GM21786 (cell line): ENCODE results near the gene SLC36A2.
"Not testable (repeated sequence)": the region's sequence is repeated elsewhere in the genome, so short reads cannot be mapped to it uniquely, and the experiment has no call there.

Source experiments
- ATAC-seq: cut with Tn5 transposase; IDR thresholded peaks from one replicate; pipeline ENCODE4 v1.9.1; 2021; ENCODE audit not compliant: unreplicated experiment

SLC36A2 gene

DNA sequence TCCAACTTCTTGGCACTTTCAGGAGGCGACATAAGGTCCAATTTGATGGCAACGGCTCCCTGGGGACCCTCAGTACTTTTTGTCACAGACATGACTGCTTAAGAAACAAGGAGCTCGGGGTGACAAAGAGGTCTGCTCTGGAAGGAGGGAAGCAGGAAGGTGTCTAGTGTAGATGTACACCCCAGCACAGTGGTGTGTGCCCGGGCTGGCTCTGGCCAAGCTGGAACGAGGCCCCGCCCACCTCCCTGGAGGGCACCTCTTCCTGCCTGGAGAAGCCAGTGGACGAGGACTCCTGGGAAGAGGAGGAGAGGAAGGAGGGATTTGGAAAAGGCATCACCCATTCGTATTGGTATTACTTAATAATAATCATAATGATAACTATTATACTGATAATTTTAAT, at the start of gene SLC36A2:
SLC36A2 (minus strand) TSS at position 191 of the 400 bp plus-strand sequence; CDS start at position 92, 99 bp downstream.
- ATAC-seq, result no peak

DNA sequence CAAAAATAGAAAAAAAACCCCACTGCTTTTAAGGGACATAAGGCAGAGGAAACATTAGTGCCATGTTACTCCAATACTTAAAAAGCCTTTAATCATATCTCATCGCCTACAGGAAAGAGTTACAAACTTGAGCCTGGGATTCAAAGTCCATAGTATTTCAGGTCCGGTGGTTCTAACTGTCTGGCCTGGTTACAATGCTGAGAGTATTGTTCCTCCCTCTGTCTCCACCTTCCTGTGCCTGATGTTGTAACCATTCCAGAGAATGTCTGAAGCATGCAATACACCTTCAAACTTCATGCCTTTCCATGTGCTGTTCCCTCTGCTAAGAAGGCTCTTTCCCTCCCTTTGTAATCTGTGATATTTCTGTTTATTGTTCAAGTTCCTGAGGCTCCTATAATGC, 41.6 kb upstream of the SLC36A2 start:
- ATAC-seq, result no peak

DNA sequence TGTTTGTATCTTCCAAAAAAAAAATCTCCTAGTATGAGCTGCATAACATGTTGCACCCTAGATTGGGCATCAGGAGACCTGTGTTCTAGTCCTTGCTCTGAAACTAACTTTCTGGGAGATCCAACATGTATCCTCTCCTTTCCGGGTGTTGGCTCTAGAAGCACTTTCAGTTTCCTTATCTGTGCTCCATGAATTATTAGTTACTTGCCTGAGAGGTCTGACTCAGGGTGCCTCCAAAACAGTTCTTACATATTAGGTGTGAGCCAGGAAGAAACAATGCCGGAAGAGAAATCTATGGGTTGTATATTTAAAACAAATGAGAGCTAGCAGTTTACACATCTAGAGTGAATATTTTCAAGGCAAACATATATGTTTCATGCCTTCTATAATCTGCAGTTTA, 36.7 kb upstream of the SLC36A2 start:
- no peak for ATAC-seq

DNA sequence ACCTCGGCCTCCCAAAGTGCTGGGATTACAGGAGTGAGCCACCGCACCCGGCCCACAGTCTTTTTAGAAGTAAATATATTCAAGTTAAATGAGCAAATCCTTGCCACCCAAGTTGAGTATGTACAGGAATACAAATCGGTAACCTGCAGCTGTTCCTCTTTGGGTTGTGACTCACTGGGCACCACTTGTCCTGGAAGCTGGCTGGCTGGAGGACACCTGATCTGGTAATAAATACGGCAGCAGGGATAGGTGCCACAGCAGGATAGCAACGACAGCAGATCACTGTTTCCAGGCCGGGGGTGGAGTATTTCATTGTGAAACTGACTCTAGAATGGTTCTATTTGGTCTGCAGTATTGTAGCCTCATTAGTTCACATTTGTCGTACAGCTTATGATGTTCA, 35.7 kb upstream of the SLC36A2 start:
- ATAC-seq, result no peak

DNA sequence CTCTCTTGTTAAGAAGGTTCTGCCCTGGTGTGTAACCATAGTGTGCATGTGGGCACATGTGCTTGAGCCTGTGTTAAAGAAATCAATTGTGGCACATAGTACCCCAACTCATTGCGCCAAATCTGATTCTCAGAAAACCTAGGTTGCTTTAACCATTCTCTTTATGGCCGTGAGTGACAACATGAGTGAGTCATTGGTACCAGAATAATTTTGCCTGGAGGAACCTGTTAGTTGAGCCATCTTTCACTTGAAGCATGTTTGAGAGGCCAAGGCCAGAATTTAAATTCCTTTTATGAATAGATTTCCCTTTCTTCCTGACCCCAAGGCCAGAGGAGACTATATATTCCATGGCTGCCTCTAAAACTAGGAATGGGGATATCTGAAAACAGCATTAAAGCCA, 35.2 kb upstream of the SLC36A2 start:
- no peak for ATAC-seq

DNA sequence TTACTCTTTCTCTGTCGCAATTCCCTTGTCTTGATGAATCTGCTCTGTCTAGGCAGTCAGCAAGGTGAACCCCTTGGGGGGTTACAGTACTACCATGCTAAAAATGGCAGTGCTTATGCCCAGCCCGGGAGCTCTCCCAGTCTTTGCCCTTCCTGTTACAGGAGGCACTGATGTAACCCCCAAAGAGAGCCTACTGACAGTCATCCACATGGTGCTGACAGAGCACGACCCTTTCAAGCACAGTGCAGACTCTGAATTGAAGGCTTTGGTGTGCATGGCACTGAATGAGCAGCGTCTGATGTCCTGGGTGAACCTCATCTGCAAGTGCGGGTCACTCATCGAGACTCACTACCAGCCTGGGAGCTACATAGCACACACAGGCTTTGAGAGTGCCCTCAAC, 34.5 kb upstream of the SLC36A2 start:
- no peak for ATAC-seq

DNA sequence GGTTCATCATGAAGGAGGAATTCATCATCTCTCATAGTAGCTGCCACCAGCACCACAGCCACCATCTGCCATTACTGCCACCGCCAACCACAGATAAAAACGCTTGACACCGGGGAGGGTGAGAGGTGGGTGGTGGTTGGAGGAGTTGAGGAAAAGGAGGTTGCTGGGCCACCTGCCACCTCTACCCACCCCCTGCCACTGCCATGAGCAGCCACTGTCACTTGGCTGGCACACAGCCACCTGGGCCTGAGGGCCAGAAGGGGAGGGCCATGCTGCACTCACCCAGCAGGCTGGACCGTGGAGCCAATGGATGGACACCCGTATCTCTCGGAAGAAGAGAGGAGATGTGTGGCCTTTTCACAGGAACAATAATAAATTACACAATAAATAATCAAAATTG, 31.3 kb upstream of the SLC36A2 start:
- no peak for ATAC-seq

DNA sequence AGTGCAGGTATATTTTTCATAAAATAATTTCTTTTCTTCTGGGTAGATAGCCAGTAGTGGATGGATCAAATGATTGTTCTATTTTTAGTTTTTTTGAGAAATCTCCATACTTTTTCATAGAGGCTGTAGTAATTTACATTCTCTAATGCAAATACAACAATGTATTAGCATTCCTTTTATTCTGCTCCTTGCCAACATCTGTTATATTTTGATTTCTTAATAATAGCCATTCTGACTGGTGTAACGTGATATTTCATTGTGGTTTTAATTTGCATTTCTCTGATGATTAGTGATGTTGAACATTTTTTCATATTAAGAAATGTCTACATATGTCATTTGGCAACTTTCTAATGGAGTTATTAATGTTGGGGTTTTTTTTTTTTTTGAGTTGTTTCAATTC, 27.2 kb upstream of the SLC36A2 start:
- no peak for ATAC-seq

DNA sequence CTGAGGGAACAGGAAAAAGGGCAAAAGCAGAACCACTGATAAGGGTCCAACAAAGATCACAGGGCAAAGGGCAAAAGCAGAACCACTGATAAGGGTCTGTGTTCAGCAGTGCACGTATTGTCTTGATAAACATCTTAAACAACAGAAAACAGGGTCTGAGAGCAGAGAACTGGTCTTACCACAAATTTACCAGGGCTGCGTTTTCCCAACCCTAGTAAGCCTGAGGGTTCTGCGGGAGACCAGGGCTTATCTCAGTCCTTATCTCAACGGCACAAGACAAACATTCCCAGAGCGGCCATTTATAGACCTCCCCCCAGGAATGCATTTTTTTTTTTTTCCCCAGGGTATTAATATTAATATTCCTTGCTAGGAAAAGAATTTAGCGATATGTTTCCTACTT, 19.7 kb upstream of the SLC36A2 start:
- not testable (repeated sequence) for ATAC-seq

DNA sequence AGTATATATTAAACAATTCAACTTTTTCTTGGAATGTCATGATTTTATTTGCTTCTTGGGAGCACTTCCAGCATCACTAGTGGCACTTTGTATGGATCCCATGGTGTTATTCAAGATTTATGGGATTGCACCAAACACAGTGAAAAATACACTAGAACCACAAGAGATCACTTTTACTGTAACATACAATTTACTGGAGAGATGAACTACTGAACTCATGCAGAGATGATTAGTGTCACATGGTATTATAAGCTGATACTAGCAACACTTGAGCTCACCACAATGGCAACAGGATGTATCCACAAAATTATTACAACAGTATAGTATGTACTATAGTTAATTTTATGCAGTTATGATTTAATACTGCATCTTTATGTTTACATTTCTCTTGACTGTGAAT, 16.3 kb upstream of the SLC36A2 start:
- no peak for ATAC-seq

DNA sequence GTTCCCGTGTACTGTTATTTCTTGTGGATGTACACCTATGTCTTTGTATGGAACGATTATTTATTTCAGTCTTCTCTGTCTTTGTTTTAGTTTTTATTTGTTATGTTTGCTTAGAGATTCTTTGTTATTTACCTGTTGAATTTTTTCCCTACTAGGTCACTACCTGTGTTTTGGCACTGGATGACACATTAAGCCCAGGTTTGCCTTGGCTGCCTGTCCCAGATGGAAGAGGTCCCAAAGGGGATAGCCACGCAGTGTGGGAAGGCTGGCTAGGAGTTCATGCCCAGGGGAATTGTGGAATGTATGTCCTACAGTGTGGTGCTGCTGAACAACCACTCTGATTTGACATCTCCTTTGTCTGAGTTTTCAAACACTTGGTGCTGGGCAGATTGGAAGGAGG, 15.6 kb upstream of the SLC36A2 start:
- ATAC-seq, result no peak

DNA sequence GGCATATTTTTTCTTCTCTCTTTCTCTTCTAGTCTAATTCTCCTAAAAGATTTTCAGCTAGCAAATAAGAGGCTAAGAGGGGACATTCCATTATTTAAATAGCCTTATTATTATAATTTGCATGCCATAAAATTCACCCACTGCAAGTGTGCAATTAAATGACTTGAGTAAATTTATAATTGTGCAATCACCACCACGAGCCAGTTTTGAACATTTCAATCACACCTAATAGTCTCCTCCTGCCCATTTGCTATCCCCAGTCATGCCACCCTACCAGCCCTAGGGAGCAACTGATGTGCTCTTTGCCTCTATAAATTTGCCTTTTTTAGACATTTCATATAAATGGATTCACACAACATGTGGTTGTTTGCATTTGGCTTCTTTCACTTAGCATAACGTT, 12.0 kb upstream of the SLC36A2 start:
- ATAC-seq, result no peak

DNA sequence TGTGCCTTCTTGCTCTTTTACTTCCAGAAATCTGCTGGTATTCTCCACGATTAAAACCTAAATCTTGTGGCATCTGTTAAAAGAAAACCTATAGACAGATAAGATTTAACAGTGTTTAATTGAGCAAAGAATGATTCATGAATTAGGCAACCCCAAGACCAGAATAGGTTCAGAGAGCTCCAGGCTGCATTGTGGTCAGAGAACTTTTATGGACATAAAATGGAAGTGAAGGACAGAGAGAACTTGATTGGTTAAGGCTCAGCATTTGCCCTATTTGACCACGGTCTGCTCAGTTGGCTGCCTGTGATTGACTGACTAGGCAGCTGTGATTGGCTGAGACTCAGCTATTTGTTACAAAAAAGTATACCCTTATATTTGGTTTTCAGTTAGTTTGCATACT, 10.4 kb upstream of the SLC36A2 start:
- no peak for ATAC-seq

DNA sequence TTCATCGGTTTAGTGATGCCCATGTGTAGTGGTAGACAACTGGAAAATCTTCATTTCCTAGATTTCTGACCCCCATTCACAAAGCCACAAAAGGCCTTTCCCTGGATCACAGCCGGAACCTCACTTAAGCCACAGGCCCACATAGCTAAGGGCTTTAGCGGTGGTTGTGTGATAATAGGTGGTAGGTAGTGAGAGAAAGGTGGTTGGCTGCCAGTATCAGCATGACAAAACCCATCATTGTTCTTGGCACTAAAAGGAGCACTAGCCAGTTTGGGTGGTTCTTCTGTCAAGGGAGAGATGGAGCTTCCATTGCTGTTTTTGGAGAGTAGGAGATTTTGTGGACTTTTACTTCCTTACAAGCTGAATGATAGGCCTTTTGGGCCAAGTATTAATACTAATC, 9.7 kb upstream of the SLC36A2 start:
- ATAC-seq, result no peak

DNA sequence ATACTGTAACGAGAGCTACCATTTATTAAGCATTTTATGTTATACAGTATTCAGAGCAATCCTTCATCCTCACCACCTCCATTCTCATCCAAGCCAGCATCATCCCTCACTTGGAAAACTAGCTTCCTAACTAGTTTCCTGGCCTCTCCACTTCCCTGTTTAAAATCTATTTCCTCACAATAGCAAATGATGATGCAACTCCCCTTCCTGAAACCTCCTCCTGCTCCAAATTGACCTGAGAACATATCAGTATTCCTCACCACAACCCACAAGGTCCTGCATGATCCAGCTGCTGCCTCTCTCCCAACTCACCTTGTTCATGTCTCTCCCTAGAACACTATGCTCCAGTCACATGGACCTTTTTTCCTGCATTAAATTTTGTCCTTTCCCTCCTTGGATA, 4.3 kb upstream of the SLC36A2 start:
- ATAC-seq, result no peak

DNA sequence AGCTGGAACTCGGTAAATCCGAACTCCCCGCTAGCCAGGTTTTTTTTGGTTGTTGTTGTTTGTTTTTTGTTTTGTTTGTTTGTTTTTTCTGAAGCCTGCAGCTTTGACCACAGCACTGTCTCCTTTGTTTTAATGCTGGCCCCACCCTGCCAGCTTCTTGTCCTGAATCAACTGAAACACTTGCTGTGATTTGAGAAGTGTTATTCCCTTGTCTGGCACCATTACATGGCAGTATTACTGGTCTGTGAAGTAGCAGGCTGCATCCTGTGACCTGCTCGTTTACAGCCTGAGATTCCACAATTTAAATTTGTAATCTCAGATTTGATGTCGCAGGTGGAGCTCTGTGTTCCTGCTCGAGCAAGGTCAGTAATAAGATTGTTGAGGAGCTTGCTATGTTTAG, 1.4 kb upstream of the SLC36A2 start:
- ATAC-seq, result no peak

DNA sequence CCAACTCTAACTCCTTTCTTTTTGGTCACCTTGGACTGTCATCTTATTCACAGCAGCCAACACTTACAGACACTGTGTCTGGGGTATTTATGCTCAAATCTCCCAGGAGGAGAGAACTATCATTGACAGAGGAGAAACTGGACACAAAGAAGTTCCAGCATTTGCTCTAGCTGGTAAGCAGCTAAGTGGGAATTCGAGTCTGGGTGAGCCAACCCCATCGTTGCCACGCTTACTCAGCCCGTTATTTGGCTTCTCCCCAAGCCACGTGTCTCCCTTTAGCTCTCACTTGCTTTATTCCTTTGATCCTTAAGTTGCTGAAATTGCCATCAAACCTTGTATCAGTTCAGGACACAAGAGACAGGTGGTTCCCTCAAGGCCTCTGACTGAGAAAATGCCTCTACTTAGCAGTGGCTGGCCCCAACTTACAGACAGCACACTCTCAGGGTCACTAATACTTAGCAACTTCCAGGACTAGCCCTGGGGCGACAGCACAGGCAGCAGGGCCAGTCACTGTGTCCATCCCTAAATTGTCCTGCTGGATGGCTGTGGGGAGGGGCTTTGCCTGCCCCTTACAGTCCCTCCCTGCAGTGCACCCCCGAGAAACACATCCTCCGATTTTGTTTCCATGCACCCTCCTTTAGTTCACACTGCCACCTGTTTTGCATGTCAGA, 1.4 kb downstream of the SLC36A2 start:
- ATAC-seq, result no peak

DNA sequence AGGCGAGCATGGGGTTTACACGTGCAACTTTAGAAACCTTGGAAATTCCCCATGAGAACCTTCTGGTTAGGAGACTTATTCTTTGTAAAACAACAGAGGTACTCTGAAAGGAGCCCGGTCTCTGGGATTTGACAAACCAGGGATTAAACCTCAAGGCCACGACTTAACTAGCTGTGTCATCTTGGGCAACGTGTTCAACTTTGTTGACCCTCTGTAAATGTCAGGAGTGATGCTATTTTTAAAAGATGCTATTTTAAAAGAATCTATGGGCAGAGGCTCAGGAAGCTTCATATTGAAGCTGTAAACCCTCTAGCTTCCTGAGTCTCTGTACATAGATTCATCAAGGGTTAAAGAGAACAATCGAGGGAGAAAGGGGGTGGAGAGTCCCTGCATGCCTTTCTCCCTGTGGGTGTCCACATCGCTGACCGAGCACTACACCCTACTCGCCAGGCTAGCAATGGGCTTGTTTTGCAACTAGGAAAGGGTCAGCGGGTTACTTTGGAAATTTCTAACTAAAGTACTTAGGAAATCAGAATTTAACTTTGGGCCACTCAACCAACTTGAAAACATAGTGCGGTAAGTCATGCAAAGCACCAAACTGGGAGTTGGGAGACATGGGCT, 2.1 kb downstream of the SLC36A2 start:
- no peak for ATAC-seq

DNA sequence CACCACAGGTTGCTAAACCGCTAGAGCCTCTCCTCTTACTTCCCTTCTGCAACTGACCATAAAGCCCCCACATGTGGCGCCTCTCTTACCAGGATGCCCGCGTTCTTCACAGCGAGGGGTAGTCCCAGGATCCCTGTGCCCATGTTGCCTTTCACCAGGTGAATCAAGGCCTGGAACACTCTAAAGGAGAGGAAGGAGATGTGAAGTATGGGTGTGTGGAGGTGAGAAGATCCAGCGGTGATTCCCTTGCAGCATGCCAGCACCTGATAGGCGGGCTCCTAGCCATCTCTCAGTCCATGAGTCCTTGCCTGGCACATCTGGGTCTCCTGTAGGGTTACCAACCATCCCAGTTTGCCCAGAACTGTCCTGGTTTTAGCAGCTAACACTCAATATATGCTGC, 3.3 kb downstream of the SLC36A2 start:
- no peak for ATAC-seq

DNA sequence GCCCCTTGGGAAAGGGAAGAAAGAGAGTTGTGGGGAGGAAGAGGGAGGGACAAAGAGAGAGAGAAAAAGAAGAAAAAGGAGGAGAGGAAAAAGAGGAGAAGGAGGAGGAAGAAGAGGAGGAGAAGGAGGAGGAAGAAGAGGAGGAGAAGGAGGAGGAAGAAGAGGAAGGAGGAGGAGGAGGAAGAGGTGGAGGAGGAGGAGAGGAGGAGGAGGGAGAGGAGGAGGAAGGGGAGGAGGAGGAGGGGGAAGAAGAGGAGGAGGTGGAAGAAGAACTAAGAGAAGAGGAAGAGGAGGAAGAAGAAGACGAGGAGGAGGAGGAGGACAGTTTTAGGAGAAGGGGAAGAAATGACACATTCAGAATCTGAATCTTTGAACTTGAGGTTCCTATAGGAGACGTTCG, 7.4 kb downstream of the SLC36A2 start:
- no peak for ATAC-seq

DNA sequence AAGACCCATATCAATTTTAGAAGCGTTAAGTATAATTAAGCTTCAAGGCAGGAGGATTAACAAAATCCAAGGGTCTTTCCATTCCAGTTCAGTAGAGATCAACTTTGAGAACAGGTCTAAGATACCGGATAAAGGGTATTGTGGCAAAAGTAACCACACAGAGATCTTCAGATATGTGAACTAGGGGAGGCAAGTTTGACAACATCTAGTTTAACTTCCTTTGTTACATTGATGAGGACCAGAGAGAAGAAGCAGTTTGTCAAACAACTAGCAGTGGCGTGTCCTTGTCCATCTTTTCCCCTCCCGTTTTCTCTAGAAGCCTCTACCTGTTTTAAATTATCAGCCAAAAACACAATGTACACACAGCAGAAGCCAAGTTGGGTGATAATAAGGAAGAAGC, 8.6 kb downstream of the SLC36A2 start:
- ATAC-seq, result no peak

DNA sequence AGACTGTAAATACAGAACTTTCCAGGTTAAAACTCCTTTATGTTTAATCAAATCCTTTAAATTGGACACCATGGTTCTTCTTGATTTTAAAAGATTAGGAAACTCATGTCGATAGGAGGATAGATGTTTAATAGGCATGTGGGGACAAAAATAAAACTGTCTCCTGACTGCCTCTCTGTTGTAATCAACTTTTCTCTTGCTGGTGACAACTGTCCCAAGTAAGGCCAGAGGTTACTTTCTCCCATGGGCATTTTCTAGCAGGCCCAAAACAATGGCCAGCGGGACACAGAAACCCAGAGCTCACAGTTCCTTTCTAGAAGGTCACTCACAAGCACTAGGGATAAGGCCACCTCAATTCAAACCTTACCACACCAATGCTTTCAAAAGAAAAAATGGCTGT, 14.5 kb downstream of the SLC36A2 start:
- no peak for ATAC-seq

DNA sequence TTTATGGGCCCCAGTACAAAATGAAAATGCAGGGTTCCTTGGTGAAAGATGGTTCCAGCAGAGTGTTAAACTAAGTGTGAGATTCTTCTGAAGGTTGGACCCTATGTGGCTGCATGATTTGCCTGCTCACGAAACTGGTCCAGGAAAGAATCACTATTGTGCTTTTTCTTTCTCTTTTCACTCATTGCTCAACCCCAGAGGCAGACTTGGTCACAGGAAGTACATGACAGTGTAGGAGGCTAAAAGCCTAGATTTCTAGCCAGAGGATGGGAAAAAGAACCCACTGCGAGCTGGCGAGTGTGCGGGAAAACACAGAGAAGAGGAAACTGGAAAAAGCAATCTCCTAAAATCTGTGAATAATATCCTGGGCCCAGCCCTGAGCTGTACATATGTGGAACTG, 18.6 kb downstream of the SLC36A2 start:
- no peak for ATAC-seq
